Body of pancreas (tissue), 4 donors: ENCODE measurements around the gene CACNA2D3. TPM values are rescaled to one million over a fixed set of nuclear protein-coding genes. Genes with fewer than 3 reads are reported as not detected.

ENCODE experiments used
- ATAC-seq: fragments of 150-250 bp; one replicate; pipeline ENCODE4 v1.9.1; 2016
- DNase-seq, 4 donors: peaks; one replicate each; pipeline ENCODE4 v3.0.0-alpha.2; 2019
- H3K27ac ChIP-seq, 4 donors: fragments of 200-600 bp; sonication (generic); 1 replicate in 3 of 4; 2 replicates in 1 of 4; pipeline versions ENCODE4 v1.5.1 to v1.6.1; 2016 to 2019; ENCODE audit warnings: mild to moderate bottlenecking in 1 of 4, mixed read lengths in 1 of 4, moderate library complexity in 1 of 4
- H3K27me3 ChIP-seq, 2 donors: fragments of 200-600 bp; sonication (generic); one replicate each; pipeline ENCODE4 v1.6.0; 2016; ENCODE audit warnings: mild to moderate bottlenecking in 1 of 2
- H3K36me3 ChIP-seq, 2 donors: fragments of 200-600 bp; sonication (generic); replicated peaks in 1 of 2; 2 replicates each; pipeline ENCODE4 v1.5.1; 2016; ENCODE audit warnings: low read depth in 2 of 2; ENCODE audit not compliant: insufficient read depth in 1 of 2
- H3K4me1 ChIP-seq: fragments of 200-600 bp; sonication (generic); one replicate; pipeline ENCODE4 v1.6.0; 2016
- H3K4me3 ChIP-seq, 2 donors: fragments of 200-600 bp; sonication (generic); 1 replicate in 1 of 2; 2 replicates in 1 of 2; pipeline ENCODE4 v1.5.1; 2016 to 2019
- H3K9me3 ChIP-seq, 3 donors: fragments of 200-600 bp; sonication (generic); 1 replicate in 2 of 3; 2 replicates in 1 of 3; pipeline ENCODE4 v1.5.1; 2016
- CTCF ChIP-seq, 7 experiments: fragments of 450-650 bp in 4 of 7; fragments of 200-600 bp in 3 of 7; sonication (generic) in 3 of 7; IDR thresholded peaks; one replicate each; pipeline ENCODE4 v1.5.1; 2016 to 2019; ENCODE audit warnings: antibody characterized with exemption in 7 of 7
- POLR2A ChIP-seq, 3 donors: fragments of 450-650 bp; IDR thresholded peaks; one replicate each; pipeline ENCODE4 v1.6.1; 2016; ENCODE audit warnings: antibody characterized with exemption in 3 of 3, mild to moderate bottlenecking in 2 of 3
- WGBS, 2 donors: methylation state at CpG; one replicate each; pipeline ENCODE4 v1.1.5; 2017; 5-methylcytosine and 5-hydroxymethylcytosine counted together
- intact Hi-C: fragments of 100-400 bp; cut with DNase I; formaldehyde crosslinking; loops from one replicate; pipeline ENCODE4 v1.15.1; 2023
- total RNA-seq, 2 donors: library from RNA; depleted of rRNA; stranded (reverse); fragments of >200 nt; gene quantifications; one replicate each; pipeline ENCODE4 v1.1.0, GENCODE V29; 2016

CACNA2D3 gene
- total RNA-seq, 2 donors from 2014 or later = not detected

GRCh38 chr3:54573858-54574257 is 451.5 kb downstream of the CACNA2D3 start:
- Histone ChIP-seq H3K9me3 (no peaks in the 10 kb centered on the region), H3K27me3 (no peaks in the 10 kb centered on the region), H3K36me3 (no peaks in the 10 kb centered on the region), H3K27ac (no peak overlapping the region), H3K4me3 (no peak overlapping the region), H3K4me1 (no peaks in the 10 kb centered on the region)
- TF ChIP-seq POLR2A (IDR thresholded peaks at IDR 0.05) (no peak), CTCF (IDR thresholded peaks at IDR 0.05) (no peak)
- no peak for DNase-seq
- 37 to 41% methylated on average over 8 of the region's 8 CpGs for WGBS, 2 donors
- intact Hi-C loops = no loop called here
- ATAC-seq = no peak

GRCh38 chr3:54574906-54575617 is 452.7 kb downstream of the CACNA2D3 start:
- intact Hi-C loops = no loop called here
- Histone ChIP-seq H3K4me3 (no peak overlapping the region), H3K27me3 (no peaks in the 10 kb centered on the region), H3K9me3 (no peaks in the 10 kb centered on the region), H3K4me1 (no peaks in the 10 kb centered on the region), H3K36me3 (no peaks in the 10 kb centered on the region), H3K27ac (no peak overlapping the region)
- no peak for ATAC-seq
- 83% methylated on average over 6 of the region's 6 CpGs for WGBS, 2 donors
- DNase-seq = no peak
- no peak for TF ChIP-seq POLR2A (IDR thresholded peaks at IDR 0.05)
- TF ChIP-seq CTCF (IDR thresholded peaks at IDR 0.05) = no peak

GRCh38 chr3:54575618-54575960 is 453.2 kb downstream of the CACNA2D3 start:
- Histone ChIP-seq H3K4me3 (no peak overlapping the region), H3K36me3 (no peaks in the 10 kb centered on the region), H3K4me1 (no peaks in the 10 kb centered on the region), H3K27me3 (no peaks in the 10 kb centered on the region), H3K9me3 (no peaks in the 10 kb centered on the region), H3K27ac (no peak overlapping the region)
- no peak for TF ChIP-seq POLR2A (IDR thresholded peaks at IDR 0.05)
- ATAC-seq (no peak), DNase-seq (no peak)
- WGBS, 2 donors = 34 to 36% methylated on average over 3 of the region's 3 CpGs
- intact Hi-C loops = no loop called here

- Histone ChIP-seq H3K27ac (no peak overlapping the region), H3K27me3 (peaks cover 0 to 4% of the 10 kb centered on the region in 2 donors), H3K9me3 (no peaks in the 10 kb centered on the region), H3K36me3 (no peaks in the 10 kb centered on the region), H3K4me1 (no peaks in the 10 kb centered on the region), H3K4me3 (no peak overlapping the region)
- ATAC-seq = no peak
- 86 to 94% methylated on average over 3 of the region's 3 CpGs for WGBS, 2 donors
- intact Hi-C loops = no loop called here
- DNase-seq = no peak
- TF ChIP-seq CTCF (IDR thresholded peaks at IDR 0.05) (no peak), POLR2A (IDR thresholded peaks at IDR 0.05) (no peak)
These were observed 455.0 kb downstream of the CACNA2D3 start for GRCh38 chr3:54577313-54577712.

- H3K9me3 ChIP-seq = no peaks in the 10 kb centered on the region
- H3K27me3 ChIP-seq = peaks cover 0 to 4% of the 10 kb centered on the region in 2 donors
- WGBS, 2 donors = 79 to 84% methylated on average over 7 of the region's 7 CpGs
- DNase-seq = peak in 1 of 4 donors; percentile 9
- H3K27ac ChIP-seq = no peak overlapping the region
- TF ChIP-seq CTCF (IDR thresholded peaks at IDR 0.05) (no peak), POLR2A (IDR thresholded peaks at IDR 0.05) (no peak)
- intact Hi-C loops = no loop called here
- H3K4me3 ChIP-seq = no peak overlapping the region
- ATAC-seq = no peak
- no peaks in the 10 kb centered on the region for H3K36me3 ChIP-seq
- H3K4me1 ChIP-seq = no peaks in the 10 kb centered on the region
These were observed 456.1 kb downstream of the CACNA2D3 start for GRCh38 chr3:54578417-54578816.
